Adrenal gland (tissue), 5 donors: ENCODE data around the gene QKI.

Experiments
- POLR2A ChIP-seq, 2 donors: fragments of 450-650 bp; IDR thresholded peaks; one replicate each; pipeline ENCODE4 v1.6.1; 2017; ENCODE audit warnings: antibody characterized with exemption in 2 of 2, mild to moderate bottlenecking in 2 of 2, moderate library complexity in 1 of 2
- TF ChIP-seq, protein P1 (sequence below), 6 experiments: fragments of 450-650 bp in 4 of 6; fragments of 200-600 bp in 2 of 6; sonication (generic) in 1 of 6; IDR thresholded peaks; 1 replicate in 5 of 6; 2 replicates in 1 of 6; pipeline versions ENCODE4 v1.5.1 to v1.8.0; 2016 to 2021; ENCODE audit warnings: antibody characterized with exemption in 6 of 6, mild to moderate bottlenecking in 2 of 6, moderate library complexity in 1 of 6
- donor health status: DM: no; HTN: no; CAD: no.

DNA sequence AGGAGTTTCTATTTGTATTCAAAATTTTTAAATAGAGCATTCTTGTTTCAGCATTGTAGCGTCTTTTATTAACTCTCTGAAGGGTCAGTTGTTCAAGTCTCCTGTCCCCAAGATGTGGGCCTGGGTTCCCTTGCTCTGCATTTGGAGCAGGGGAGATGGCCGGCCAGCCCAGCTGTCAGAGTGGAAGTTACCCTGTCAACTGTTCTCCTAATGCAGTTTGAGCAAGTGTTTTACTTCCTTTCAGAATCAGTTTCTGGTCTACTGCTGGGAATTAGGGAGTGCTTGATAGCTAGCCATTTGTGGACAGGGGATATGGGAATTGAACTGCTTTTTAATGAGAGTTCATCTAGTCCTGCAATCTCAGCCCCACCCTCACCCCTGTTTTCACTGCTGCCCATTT, 116.6 kb downstream of the QKI start:
- no peak for TF ChIP-seq POLR2A (IDR thresholded peaks at IDR 0.05)
- TF ChIP-seq, protein P1, sequence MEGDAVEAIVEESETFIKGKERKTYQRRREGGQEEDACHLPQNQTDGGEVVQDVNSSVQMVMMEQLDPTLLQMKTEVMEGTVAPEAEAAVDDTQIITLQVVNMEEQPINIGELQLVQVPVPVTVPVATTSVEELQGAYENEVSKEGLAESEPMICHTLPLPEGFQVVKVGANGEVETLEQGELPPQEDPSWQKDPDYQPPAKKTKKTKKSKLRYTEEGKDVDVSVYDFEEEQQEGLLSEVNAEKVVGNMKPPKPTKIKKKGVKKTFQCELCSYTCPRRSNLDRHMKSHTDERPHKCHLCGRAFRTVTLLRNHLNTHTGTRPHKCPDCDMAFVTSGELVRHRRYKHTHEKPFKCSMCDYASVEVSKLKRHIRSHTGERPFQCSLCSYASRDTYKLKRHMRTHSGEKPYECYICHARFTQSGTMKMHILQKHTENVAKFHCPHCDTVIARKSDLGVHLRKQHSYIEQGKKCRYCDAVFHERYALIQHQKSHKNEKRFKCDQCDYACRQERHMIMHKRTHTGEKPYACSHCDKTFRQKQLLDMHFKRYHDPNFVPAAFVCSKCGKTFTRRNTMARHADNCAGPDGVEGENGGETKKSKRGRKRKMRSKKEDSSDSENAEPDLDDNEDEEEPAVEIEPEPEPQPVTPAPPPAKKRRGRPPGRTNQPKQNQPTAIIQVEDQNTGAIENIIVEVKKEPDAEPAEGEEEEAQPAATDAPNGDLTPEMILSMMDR (IDR thresholded peaks at IDR 0.05) = no peak
